Stimulated activated CD8-positive, alpha-beta memory T cell treated with anti-CD3 and anti-CD28 coated beads, Interleukin-15, amount 100 ng/mL, for 24 hours (primary cell): ENCODE results near the gene ZNF790.
A peak's percentile ranks its signal among the peaks of the same experiment; 100 is the strongest.

Experiments used
- DNase-seq: peaks from one replicate; pipeline ENCODE4 v3.0.0-alpha.2; 2020; ENCODE audit warnings: low read depth

ZNF790 gene

GRCh38 chr19:36772311-36773222 lies 65.6 kb downstream of the ZNF790 start, which contains the start of gene ZNF850:
Gene ZNF850, minus strand, starts transcription at chr19:36772807. Its CDS starts 10,201 bp downstream, at chr19:36762606.
- peak; percentile 74 for DNase-seq

- DNase-seq = no peak
These were observed 66.6 kb downstream of the ZNF790 start for GRCh38 chr19:36771261-36772231.
